Measurements from ENCODE around the gene CASKIN1.
"Not testable (repeated sequence)": the region's sequence is repeated elsewhere in the genome, so short reads cannot be mapped to it uniquely, and the experiment has no call there.

Gene CASKIN1

DNA sequence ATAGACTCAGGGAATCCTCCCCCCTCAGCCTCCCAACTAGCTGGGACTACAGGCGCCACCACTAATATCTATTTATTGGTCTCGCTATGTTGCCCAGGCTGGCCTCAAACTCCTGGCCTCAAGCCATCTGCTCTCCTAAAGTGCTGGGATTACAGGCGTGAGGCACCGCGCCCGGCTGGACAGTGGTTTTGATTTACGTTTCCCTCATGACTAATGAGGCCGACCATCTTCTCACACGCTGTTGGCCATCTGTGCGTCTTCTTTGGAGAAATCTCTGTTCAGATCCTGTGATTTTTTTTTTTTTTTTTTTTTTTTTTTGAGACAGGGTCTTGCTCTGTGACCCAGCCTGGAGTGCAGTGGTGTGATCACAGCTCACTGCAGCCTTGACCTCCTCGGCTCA, 67.2 kb downstream of the CASKIN1 start:
- DNase-seq: not testable (repeated sequence)

DNA sequence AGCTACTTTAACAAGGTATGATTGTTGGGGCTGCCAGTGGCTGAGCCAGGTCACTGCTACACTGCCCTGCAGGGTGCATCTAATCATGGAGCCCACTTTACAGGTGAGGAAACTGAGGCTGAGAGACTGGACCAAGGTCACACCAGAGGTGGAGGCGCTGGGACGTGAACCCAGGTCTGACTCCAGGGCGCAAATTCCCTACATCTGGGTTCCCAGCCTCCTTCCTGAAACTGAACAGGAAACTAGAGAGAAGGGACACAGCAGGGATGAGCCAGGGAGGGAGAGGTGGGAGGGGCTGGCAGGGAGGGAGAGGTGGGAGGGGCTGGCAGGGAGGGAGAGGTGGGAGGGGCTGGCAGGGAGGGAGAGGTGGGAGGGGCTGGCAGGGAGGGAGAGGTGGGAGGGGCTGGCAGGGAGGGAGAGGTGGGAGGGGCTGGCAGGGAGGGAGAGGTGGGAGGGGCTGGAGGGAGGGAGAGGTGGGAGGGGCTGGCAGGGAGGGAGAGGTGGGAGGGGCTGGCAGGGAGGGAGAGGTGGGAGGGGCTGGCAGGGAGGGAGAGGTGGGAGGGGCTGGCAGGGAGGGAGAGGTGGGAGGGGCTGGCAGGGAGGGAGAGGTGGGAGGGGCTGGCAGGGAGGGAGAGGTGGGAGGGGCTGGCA, 68.7 kb downstream of the CASKIN1 start:
- not testable (repeated sequence) for DNase-seq
